Stomach smooth muscle (tissue), 2 donors: Measurements from ENCODE around the gene HAPLN2.
"Not testable (repeated sequence)": the region's sequence is repeated elsewhere in the genome, so short reads cannot be mapped to it uniquely, and the experiment has no call there.

Source experiments
- H3K27ac ChIP-seq: one replicate; pipeline ENCODE4 v1.7.0; 2013; ENCODE audit warnings: mild to moderate bottlenecking, low read length, inconsistent platforms
- H3K27me3 ChIP-seq, 2 donors: one replicate each; pipeline ENCODE4 v1.7.0; 2013; ENCODE audit warnings: low read length in 2 of 2; ENCODE audit not compliant: insufficient read depth in 2 of 2, control insufficient read depth in 1 of 2
- H3K36me3 ChIP-seq, 2 donors: one replicate each; pipeline ENCODE4 v1.7.0; 2013; ENCODE audit warnings: low read length in 2 of 2; ENCODE audit not compliant: control insufficient read depth in 2 of 2, insufficient read depth in 2 of 2
- H3K4me1 ChIP-seq: one replicate; pipeline ENCODE4 v1.7.0; 2013; ENCODE audit warnings: low read length; ENCODE audit not compliant: control insufficient read depth, insufficient read depth
- H3K4me3 ChIP-seq, 2 donors: one replicate each; pipeline ENCODE4 v1.7.0; 2013; ENCODE audit warnings: low read length in 2 of 2
- H3K9ac ChIP-seq, 2 donors: one replicate each; pipeline ENCODE4 v1.7.0; 2013; ENCODE audit warnings: low read length in 2 of 2, mild to moderate bottlenecking in 1 of 2
- H3K9me3 ChIP-seq, 2 donors: one replicate each; pipeline ENCODE4 v1.7.0; 2013; ENCODE audit warnings: low read length in 2 of 2; ENCODE audit not compliant: control insufficient read depth in 2 of 2
- donor health status: healthy.
- donor health status: Pancreatic carcinoma.

Gene HAPLN2

DNA sequence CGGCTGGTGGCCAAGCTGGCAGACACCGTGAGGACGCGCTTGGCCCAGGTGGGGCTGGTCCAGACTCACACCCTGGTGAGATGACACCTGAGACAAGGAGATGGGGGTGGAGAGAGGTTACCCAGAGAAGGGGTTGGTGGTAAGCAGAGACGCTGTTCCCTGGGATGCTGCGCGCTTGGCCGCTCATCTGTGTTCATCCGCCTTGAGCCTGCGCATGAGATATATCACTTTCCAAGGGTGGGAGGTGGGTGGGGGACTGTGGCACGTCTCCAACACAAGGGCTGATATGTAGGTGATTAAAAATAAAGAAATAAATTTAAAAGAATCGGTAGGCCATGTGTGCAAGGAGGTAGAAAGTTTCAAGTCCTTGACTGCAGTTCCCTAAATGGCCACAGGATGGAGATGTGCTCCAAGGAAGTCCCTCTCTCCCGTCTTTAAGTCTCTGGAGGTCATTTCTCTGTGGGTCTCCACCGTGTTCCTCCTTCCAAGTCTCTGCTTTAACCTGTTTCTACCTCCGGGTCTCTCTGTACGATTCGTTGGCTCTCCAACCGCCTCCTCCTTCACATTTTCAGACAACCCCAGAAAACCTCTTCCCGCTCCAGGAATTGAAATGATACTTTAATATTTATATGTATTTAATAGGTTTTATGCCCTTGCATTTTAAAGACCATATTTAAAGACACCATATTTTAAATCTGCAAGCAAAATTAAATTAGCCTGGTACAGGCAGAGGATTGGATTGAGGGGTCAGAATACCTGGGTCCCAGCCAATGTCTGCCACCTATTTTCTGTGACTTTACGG, 35.2 kb upstream of the HAPLN2 start:
- H3K9me3 ChIP-seq = no peaks in the 10 kb centered on the region
- no peak overlapping the region for H3K27ac ChIP-seq
- H3K9ac ChIP-seq = no peak overlapping the region
- no peak overlapping the region for H3K4me3 ChIP-seq
- no peaks in the 10 kb centered on the region for H3K36me3 ChIP-seq
- peaks cover 3% of the 10 kb centered on the region for H3K4me1 ChIP-seq
- no peaks in the 10 kb centered on the region for H3K27me3 ChIP-seq

DNA sequence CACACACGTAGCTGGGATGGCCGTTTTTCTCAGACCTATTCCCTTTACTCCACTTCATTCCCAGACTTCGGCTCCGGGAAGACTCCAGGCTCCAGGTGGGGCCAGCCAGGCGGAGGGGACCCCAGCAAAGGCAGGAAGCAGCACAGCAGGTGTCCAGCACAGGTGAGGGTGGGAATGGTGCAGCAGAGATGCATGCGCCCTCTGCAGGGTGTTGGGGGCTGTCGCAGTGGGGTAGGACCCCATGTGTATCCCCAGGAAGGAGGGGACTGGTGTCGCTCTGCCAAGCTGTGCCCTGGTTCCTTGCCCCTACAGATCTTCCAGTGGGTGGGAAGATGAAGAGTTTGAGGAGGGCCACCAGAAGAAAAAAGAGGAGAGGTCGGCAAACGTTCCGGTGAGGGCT, 34.4 kb upstream of the HAPLN2 start:
- Histone ChIP-seq H3K36me3 (no peaks in the 10 kb centered on the region), H3K27me3 (no peaks in the 10 kb centered on the region), H3K4me1 (peaks cover 3% of the 10 kb centered on the region), H3K4me3 (no peak overlapping the region), H3K27ac (no peak overlapping the region), H3K9ac (no peak overlapping the region), H3K9me3 (no peaks in the 10 kb centered on the region)

- no peak overlapping the region for H3K27ac ChIP-seq
- peaks cover 7% of the 10 kb centered on the region for H3K4me1 ChIP-seq
- no peak overlapping the region for H3K9ac ChIP-seq
- H3K4me3 ChIP-seq = no peak overlapping the region
- H3K27me3 ChIP-seq = no peaks in the 10 kb centered on the region
- no peaks in the 10 kb centered on the region for H3K36me3 ChIP-seq
- no peaks in the 10 kb centered on the region for H3K9me3 ChIP-seq
Measured at GRCh38 chr1:156586323-156586722, 32.9 kb upstream of the HAPLN2 start.

GRCh38 chr1:156586892-156587477, 32.2 kb upstream of the HAPLN2 start:
- Histone ChIP-seq H3K27ac (no peak overlapping the region), H3K9ac (no peak overlapping the region), H3K27me3 (no peaks in the 10 kb centered on the region), H3K4me1 (peaks cover 9% of the 10 kb centered on the region), H3K36me3 (no peaks in the 10 kb centered on the region), H3K9me3 (no peaks in the 10 kb centered on the region), H3K4me3 (no peak overlapping the region)

- not testable (repeated sequence) for H3K4me3 ChIP-seq, H3K9me3 ChIP-seq, H3K27me3 ChIP-seq, H3K36me3 ChIP-seq, H3K9ac ChIP-seq, H3K27ac ChIP-seq
- H3K4me1 ChIP-seq = peaks cover 17% of the 10 kb centered on the region
Measured at GRCh38 chr1:156587927-156588326, 31.3 kb upstream of the HAPLN2 start.

- peaks cover 11 to 15% of the 10 kb centered on the region in 2 donors for H3K36me3 ChIP-seq
- H3K9me3 ChIP-seq = no peaks in the 10 kb centered on the region
- peaks cover 14% of the 10 kb centered on the region for H3K4me1 ChIP-seq
- H3K4me3 ChIP-seq = no peak overlapping the region
- no peaks in the 10 kb centered on the region for H3K27me3 ChIP-seq
- H3K9ac ChIP-seq = no peak overlapping the region
- H3K27ac ChIP-seq = no peak overlapping the region
Measured at GRCh38 chr1:156589546-156589945, 29.7 kb upstream of the HAPLN2 start.

DNA sequence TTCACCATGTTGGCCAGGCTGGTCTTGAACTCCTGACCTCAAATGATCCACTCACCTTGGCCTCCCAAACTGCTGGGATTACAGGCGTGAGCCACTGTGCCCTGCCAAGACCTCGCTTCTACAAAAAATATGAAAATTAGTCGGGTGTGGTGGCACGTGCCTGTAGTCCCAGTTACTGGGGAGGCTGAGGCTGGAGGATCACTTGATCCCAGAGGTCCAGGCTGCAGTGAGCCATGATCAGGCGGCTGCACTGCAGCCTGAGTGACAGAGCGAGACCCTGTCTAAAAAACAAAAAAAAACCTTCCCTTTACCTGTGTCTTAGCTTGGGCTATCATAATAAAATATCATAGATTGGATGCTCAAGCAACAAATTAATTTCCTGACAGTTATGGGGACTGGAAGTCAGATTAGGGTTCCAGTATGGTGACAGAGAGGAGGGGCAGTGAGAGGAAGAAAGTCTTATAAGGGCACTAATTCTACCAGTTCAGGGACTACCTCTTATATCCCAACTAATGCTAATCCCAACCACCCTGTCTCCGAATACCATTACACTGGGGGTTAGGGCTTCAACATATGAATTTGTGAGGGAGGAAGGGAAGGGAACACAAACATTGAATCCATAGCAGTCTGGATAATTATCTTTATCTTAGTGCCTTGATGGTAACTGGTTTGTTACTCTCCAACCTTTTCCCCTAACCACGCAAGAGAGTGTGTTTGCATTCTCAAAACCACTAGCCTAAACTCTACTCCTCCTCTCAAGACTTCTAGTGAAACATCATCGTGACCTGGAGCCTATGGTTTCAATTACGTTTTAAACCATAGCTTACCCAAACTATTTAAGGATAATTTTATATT, 28.7 kb upstream of the HAPLN2 start:
- Histone ChIP-seq H3K27me3 (no peaks in the 10 kb centered on the region), H3K27ac (peak overlapping the region; percentile 69), H3K9me3 (no peaks in the 10 kb centered on the region), H3K36me3 (peaks cover 16 to 20% of the 10 kb centered on the region in 2 donors), H3K4me1 (peaks cover 14% of the 10 kb centered on the region), H3K9ac (peak overlapping the region in 1 of 2 donors; percentile 74), H3K4me3 (peak overlapping the region in 1 of 2 donors; percentile 75)

DNA sequence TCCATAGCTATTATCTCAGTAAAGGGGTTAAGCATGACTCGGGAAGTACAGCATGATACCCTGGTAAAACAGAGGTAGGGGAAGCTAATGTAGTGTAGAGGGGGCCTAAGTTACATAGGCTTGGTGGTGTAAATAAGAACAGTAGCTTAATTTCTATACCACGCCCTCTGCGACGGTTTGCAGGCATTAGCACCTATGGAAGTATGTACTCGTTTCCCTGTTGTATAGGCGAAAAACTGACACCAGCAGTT, 28.1 kb upstream of the HAPLN2 start:
- Histone ChIP-seq H3K4me3 (peak overlapping the region; percentile 75 to 88), H3K9ac (peak overlapping the region; percentile 74 to 96), H3K9me3 (no peaks in the 10 kb centered on the region)

GRCh38 chr1:156591432-156592157, 27.6 kb upstream of the HAPLN2 start, which contains the start of gene NAXE:
Gene NAXE (plus strand): TSS chr1:156591776. CDS start chr1:156591805, 29 bp downstream.
- Histone ChIP-seq H3K4me3 (peak within 1 kb of the TSS; percentile 75 to 88), H3K9ac (peak within 1 kb of the TSS; percentile 74 to 96), H3K27ac (peak within 1 kb of the TSS; percentile 69), H3K36me3 (peaks cover 25 to 30% of the 10 kb centered on the region in 2 donors), H3K27me3 (no peaks in the 10 kb centered on the region), H3K9me3 (no peaks in the 10 kb centered on the region), H3K4me1 (peaks cover 14% of the 10 kb centered on the region)

More for the DNA sequence above, 28.1 kb upstream of the HAPLN2 start:
- Histone ChIP-seq H3K4me1 (peaks cover 14% of the 10 kb centered on the region), H3K27me3 (no peaks in the 10 kb centered on the region), H3K36me3 (peaks cover 21 to 25% of the 10 kb centered on the region in 2 donors), H3K27ac (peak overlapping the region; percentile 69)

- peak overlapping the region; percentile 69 for H3K27ac ChIP-seq
- peak overlapping the region; percentile 67 to 88 for H3K4me3 ChIP-seq
- H3K9me3 ChIP-seq = no peaks in the 10 kb centered on the region
- peaks cover 14% of the 10 kb centered on the region for H3K4me1 ChIP-seq
- H3K9ac ChIP-seq = peak overlapping the region; percentile 74 to 88
- no peaks in the 10 kb centered on the region for H3K27me3 ChIP-seq
- H3K36me3 ChIP-seq = peaks cover 33 to 35% of the 10 kb centered on the region in 2 donors
Measured at GRCh38 chr1:156592158-156592909, 26.9 kb upstream of the HAPLN2 start.
